Neural cell (in vitro differentiated cells): ENCODE measurements around the gene OLFML2B. TPM values are rescaled to one million over a fixed set of nuclear protein-coding genes. Genes with fewer than 3 reads are reported as not detected.

Source experiments
- H2AFZ ChIP-seq: fragments of 200-600, 300-800 bp; sonication (generic), shearing (Covaris generic); 2 replicates; pipeline ENCODE4 v1.6.0; 2014; ENCODE audit warnings: low read depth, mild to moderate bottlenecking, antibody characterized with exemption, low read length, moderate library complexity
- H3F3A ChIP-seq: fragments of 200-600 bp; shearing (Covaris generic); 2 replicates; pipeline ENCODE4 v1.6.1; 2016; ENCODE audit warnings: mild to moderate bottlenecking, moderate library complexity, mixed read lengths, antibody characterized with exemption, low read length; ENCODE audit not compliant: insufficient read depth, poor library complexity, severe bottlenecking
- H3K27ac ChIP-seq: fragments of 200-600, 300-800 bp; sonication (generic), shearing (Covaris generic); 2 replicates; pipeline ENCODE4 v1.5.1; 2014; ENCODE audit warnings: mild to moderate bottlenecking, low read length, moderate library complexity
- H3K27me3 ChIP-seq: fragments of 300-800, 200-600 bp; sonication (generic), shearing (Covaris generic); 2 replicates; pipeline ENCODE4 v1.6.0; 2014; ENCODE audit warnings: mild to moderate bottlenecking, low read depth, low read length, moderate library complexity; ENCODE audit not compliant: insufficient read depth
- H3K36me3 ChIP-seq: fragments of 300-800, 200-600 bp; sonication (generic), shearing (Covaris generic); 2 replicates; pipeline ENCODE4 v1.5.1; 2014; ENCODE audit warnings: mild to moderate bottlenecking, antibody characterized with exemption, low read length, moderate library complexity; ENCODE audit not compliant: insufficient read depth
- H3K4me2 ChIP-seq: fragments of 300-800, 200-600 bp; sonication (generic), shearing (Covaris generic); 2 replicates; pipeline ENCODE4 v1.6.0; 2014; ENCODE audit warnings: mild to moderate bottlenecking, low read length
- H3K4me3 ChIP-seq: fragments of 300-800, 200-600 bp; sonication (generic), shearing (Covaris generic); 2 replicates; pipeline ENCODE4 v1.5.1; 2014; ENCODE audit warnings: mild to moderate bottlenecking, low read length, moderate library complexity
- H3K79me2 ChIP-seq: fragments of 200-600 bp; shearing (Covaris generic); replicated peaks from 2 replicates; pipeline ENCODE4 v1.6.0; 2014; ENCODE audit warnings: mild to moderate bottlenecking, low read length, moderate library complexity; ENCODE audit not compliant: insufficient read depth
- H3K9ac ChIP-seq: fragments of 300-800, 200-600 bp; sonication (generic), shearing (Covaris generic); 2 replicates; pipeline ENCODE4 v1.6.1; 2016; ENCODE audit warnings: mild to moderate bottlenecking, low read length, mixed read lengths
- H3K9me2 ChIP-seq: fragments of 200-600 bp; shearing (Covaris generic); 2 replicates; pipeline ENCODE4 v1.6.1; 2016; ENCODE audit warnings: mild to moderate bottlenecking, low read length, mixed read lengths; ENCODE audit not compliant: insufficient read depth
- H3K9me3 ChIP-seq: fragments of 200-600, 300-800 bp; sonication (generic), shearing (Covaris generic); 2 replicates; pipeline ENCODE4 v1.6.1; 2016; ENCODE audit warnings: mild to moderate bottlenecking, mixed run types, low read length, moderate library complexity, mixed read lengths
- H4K20me1 ChIP-seq: fragments of 200-600 bp; shearing (Covaris generic); 2 replicates; pipeline ENCODE4 v1.6.1; 2016; ENCODE audit warnings: mild to moderate bottlenecking, mixed run types; ENCODE audit not compliant: insufficient read depth
- EP300 ChIP-seq: fragments of 450-650 bp; conservative IDR thresholded peaks from 2 replicates; pipeline ENCODE4 v1.6.1; 2014; ENCODE audit warnings: antibody characterized with exemption, mild to moderate bottlenecking, moderate library complexity; ENCODE audit not compliant: poor library complexity, severe bottlenecking
- EZH2 ChIP-seq: fragments of 200-600, 300-800 bp; shearing (Covaris generic), sonication (generic); IDR thresholded peaks from 2 replicates; pipeline ENCODE4 v1.6.1; 2014; ENCODE audit warnings: antibody characterized with exemption, low read length, borderline replicate concordance, mild to moderate bottlenecking; ENCODE audit not compliant: insufficient read depth, poor library complexity, severe bottlenecking
- MXI1 ChIP-seq: fragments of 450-650 bp; conservative IDR thresholded peaks from 2 replicates; pipeline ENCODE4 v1.6.1; 2014; ENCODE audit warnings: antibody characterized with exemption, mild to moderate bottlenecking; ENCODE audit not compliant: poor library complexity, severe bottlenecking
- POLR2AphosphoS5 ChIP-seq: IDR thresholded peaks from 2 replicates; pipeline ENCODE4 v1.6.1; 2012
- RAD21 ChIP-seq: fragments of 450-650 bp; conservative IDR thresholded peaks from 2 replicates; pipeline ENCODE4 v1.6.1; 2014; ENCODE audit warnings: antibody characterized with exemption, mild to moderate bottlenecking, moderate library complexity
- SMC3 ChIP-seq: fragments of 450-650 bp; conservative IDR thresholded peaks from 2 replicates; pipeline ENCODE4 v1.6.1; 2014; ENCODE audit warnings: antibody characterized with exemption, mild to moderate bottlenecking, moderate library complexity; ENCODE audit not compliant: poor library complexity
- TAF1 ChIP-seq: IDR thresholded peaks from 2 replicates; pipeline ENCODE4 v1.6.1; 2012; ENCODE audit warnings: low read depth
- polyA plus RNA-seq: library from polyadenylated mRNA; depleted of rRNA; stranded (reverse); fragments of >200 nt; gene quantifications from 2 replicates; pipeline ENCODE4 v1.2.3, GENCODE V29; 2014
- TF ChIP-seq, protein P1 (sequence below): IDR thresholded peaks from 2 replicates; pipeline ENCODE4 v1.6.1; 2012; ENCODE audit warnings: borderline replicate concordance
- TF ChIP-seq, protein P2 (sequence below): fragments of 450-650 bp; IDR thresholded peaks from 2 replicates; pipeline ENCODE4 v1.5.1; 2014; ENCODE audit warnings: antibody characterized with exemption, mild to moderate bottlenecking, moderate library complexity; ENCODE audit not compliant: poor library complexity, severe bottlenecking

The OLFML2B gene
- polyA plus RNA-seq, 1 donor from 2014 or later: 0.78 TPM

DNA sequence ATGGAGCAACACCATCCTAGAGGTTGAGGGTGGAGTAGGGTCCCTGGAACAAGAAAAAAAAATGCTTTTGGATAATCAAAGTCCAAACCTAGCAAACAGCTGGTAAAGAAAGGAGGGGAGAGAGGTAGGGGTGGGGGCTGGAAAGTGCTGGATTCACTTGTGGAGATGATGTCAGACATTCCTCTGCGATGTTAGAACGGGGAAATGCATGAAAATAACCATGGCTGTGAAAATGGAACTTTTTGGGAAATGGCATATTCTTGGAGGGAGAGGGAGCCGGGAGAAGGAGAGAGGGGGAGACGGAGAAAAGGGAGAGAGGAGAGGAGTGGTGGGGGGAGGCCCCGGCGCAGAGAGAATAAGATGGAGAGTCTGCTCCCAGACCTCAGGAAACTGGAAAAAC is 53.6 kb downstream of the OLFML2B start:
- Histone ChIP-seq H3K9me3 (no peaks in the 10 kb centered on the region), H3K27me3 (no peaks in the 10 kb centered on the region), H3K9ac (no peak overlapping the region), H3F3A (no peaks in the 10 kb centered on the region), H3K27ac (no peak overlapping the region), H3K4me3 (no peak overlapping the region), H3K36me3 (no peaks in the 10 kb centered on the region), H2AFZ (no peak overlapping the region), H4K20me1 (no peaks in the 10 kb centered on the region), H3K79me2 (no peaks in the 10 kb centered on the region), H3K4me2 (no peak overlapping the region), H3K9me2 (no peaks in the 10 kb centered on the region)
- TF ChIP-seq, protein P1, sequence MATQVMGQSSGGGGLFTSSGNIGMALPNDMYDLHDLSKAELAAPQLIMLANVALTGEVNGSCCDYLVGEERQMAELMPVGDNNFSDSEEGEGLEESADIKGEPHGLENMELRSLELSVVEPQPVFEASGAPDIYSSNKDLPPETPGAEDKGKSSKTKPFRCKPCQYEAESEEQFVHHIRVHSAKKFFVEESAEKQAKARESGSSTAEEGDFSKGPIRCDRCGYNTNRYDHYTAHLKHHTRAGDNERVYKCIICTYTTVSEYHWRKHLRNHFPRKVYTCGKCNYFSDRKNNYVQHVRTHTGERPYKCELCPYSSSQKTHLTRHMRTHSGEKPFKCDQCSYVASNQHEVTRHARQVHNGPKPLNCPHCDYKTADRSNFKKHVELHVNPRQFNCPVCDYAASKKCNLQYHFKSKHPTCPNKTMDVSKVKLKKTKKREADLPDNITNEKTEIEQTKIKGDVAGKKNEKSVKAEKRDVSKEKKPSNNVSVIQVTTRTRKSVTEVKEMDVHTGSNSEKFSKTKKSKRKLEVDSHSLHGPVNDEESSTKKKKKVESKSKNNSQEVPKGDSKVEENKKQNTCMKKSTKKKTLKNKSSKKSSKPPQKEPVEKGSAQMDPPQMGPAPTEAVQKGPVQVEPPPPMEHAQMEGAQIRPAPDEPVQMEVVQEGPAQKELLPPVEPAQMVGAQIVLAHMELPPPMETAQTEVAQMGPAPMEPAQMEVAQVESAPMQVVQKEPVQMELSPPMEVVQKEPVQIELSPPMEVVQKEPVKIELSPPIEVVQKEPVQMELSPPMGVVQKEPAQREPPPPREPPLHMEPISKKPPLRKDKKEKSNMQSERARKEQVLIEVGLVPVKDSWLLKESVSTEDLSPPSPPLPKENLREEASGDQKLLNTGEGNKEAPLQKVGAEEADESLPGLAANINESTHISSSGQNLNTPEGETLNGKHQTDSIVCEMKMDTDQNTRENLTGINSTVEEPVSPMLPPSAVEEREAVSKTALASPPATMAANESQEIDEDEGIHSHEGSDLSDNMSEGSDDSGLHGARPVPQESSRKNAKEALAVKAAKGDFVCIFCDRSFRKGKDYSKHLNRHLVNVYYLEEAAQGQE: no peak
- no peak for TF ChIP-seq RAD21
- TF ChIP-seq MXI1: no peak
- TF ChIP-seq, protein P2, sequence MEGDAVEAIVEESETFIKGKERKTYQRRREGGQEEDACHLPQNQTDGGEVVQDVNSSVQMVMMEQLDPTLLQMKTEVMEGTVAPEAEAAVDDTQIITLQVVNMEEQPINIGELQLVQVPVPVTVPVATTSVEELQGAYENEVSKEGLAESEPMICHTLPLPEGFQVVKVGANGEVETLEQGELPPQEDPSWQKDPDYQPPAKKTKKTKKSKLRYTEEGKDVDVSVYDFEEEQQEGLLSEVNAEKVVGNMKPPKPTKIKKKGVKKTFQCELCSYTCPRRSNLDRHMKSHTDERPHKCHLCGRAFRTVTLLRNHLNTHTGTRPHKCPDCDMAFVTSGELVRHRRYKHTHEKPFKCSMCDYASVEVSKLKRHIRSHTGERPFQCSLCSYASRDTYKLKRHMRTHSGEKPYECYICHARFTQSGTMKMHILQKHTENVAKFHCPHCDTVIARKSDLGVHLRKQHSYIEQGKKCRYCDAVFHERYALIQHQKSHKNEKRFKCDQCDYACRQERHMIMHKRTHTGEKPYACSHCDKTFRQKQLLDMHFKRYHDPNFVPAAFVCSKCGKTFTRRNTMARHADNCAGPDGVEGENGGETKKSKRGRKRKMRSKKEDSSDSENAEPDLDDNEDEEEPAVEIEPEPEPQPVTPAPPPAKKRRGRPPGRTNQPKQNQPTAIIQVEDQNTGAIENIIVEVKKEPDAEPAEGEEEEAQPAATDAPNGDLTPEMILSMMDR: no peak
- TF ChIP-seq POLR2AphosphoS5: no peak
- no peak for TF ChIP-seq SMC3
- TF ChIP-seq EP300: no peak
- TF ChIP-seq TAF1: no peak
- no peak for TF ChIP-seq EZH2

DNA sequence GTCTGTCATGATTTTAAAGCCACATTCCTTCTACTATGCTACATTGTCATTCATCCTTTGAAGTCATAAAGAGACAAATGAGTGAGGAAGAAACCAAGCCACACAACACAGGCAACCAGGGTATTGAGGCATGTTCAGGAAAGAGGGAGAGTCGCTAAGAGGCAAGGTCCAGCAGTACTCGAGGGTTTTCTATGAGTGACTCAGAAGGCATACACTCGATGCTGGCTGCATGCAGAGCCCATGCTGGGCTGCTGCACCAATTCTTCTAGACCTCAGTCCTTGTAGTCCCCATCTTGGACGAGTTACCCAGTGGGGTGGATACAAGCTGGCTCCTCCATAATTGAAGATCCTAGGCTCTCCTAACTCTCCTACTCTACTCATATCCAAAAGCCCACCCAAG is 57.6 kb downstream of the OLFML2B start:
- no peak overlapping the region for H3K9ac ChIP-seq
- no peaks in the 10 kb centered on the region for H3K36me3 ChIP-seq
- TF ChIP-seq EP300 (no peak), MXI1 (no peak), RAD21 (no peak), SMC3 (no peak), TAF1 (no peak), POLR2AphosphoS5 (no peak), EZH2 (no peak)
- TF ChIP-seq, protein P1: no peak
- TF ChIP-seq, protein P2: no peak
- no peaks in the 10 kb centered on the region for H3K79me2 ChIP-seq
- H2AFZ ChIP-seq: no peak overlapping the region
- H3K27me3 ChIP-seq: no peaks in the 10 kb centered on the region
- no peaks in the 10 kb centered on the region for H3K9me2 ChIP-seq
- no peak overlapping the region for H3K27ac ChIP-seq
- no peaks in the 10 kb centered on the region for H4K20me1 ChIP-seq
- no peak overlapping the region for H3K4me2 ChIP-seq
- no peaks in the 10 kb centered on the region for H3F3A ChIP-seq
- H3K9me3 ChIP-seq: no peaks in the 10 kb centered on the region
- H3K4me3 ChIP-seq: no peak overlapping the region
